ENCODE data around the gene HCK.

The HCK gene

GRCh38 chr20:32083469-32083868 is 31.4 kb downstream of the HCK start:
- Histone ChIP-seq H3K4me3 (ENCODE audit: severe bottlenecking) (no peak overlapping the region), H3K27me3 (ENCODE audit: insufficient read depth, poor library complexity, severe bottlenecking) (peaks cover 27% of the 10 kb centered on the region), H3K27ac (ENCODE audit: poor library complexity, severe bottlenecking) (no peak overlapping the region), H3K4me1 (ENCODE audit: insufficient read depth, poor library complexity, severe bottlenecking) (peaks cover 6% of the 10 kb centered on the region), H3K9me3 (ENCODE audit: severe bottlenecking) (no peaks in the 10 kb centered on the region), H3K36me3 (ENCODE audit: low read depth) (no peaks in the 10 kb centered on the region)
- TF ChIP-seq CTCF (IDR thresholded peaks at IDR 0.05; ENCODE audit: poor library complexity, severe bottlenecking), result no peak
- DNase-seq (ENCODE audit: low spot score) (no peak), ATAC-seq (ENCODE audit: low read depth) (no peak)

- ATAC-seq (ENCODE audit: low read depth) (no peak), DNase-seq (ENCODE audit: low spot score) (no peak)
- Histone ChIP-seq H3K4me1 (ENCODE audit: insufficient read depth, poor library complexity, severe bottlenecking) (peaks cover 5% of the 10 kb centered on the region), H3K27me3 (ENCODE audit: insufficient read depth, poor library complexity, severe bottlenecking) (peaks cover 26% of the 10 kb centered on the region), H3K4me3 (ENCODE audit: severe bottlenecking) (no peak overlapping the region), H3K36me3 (ENCODE audit: low read depth) (no peaks in the 10 kb centered on the region), H3K27ac (ENCODE audit: poor library complexity, severe bottlenecking) (no peak overlapping the region), H3K9me3 (ENCODE audit: severe bottlenecking) (no peaks in the 10 kb centered on the region)
- TF ChIP-seq CTCF (IDR thresholded peaks at IDR 0.05; ENCODE audit: poor library complexity, severe bottlenecking), result no peak
Measured at GRCh38 chr20:32087070-32087469, 35.0 kb downstream of the HCK start.

GRCh38 chr20:32088759-32089158 is 36.7 kb downstream of the HCK start:
- no peaks in the 10 kb centered on the region for H3K4me1 ChIP-seq (ENCODE audit: insufficient read depth, poor library complexity, severe bottlenecking)
- no peak overlapping the region for H3K4me3 ChIP-seq (ENCODE audit: severe bottlenecking)
- no peak overlapping the region for H3K27ac ChIP-seq (ENCODE audit: poor library complexity, severe bottlenecking)
- DNase-seq (ENCODE audit: low spot score) (no peak), ATAC-seq (ENCODE audit: low read depth) (no peak)
- H3K27me3 ChIP-seq (ENCODE audit: insufficient read depth, poor library complexity, severe bottlenecking), result peaks cover 27% of the 10 kb centered on the region
- TF ChIP-seq CTCF (IDR thresholded peaks at IDR 0.05; ENCODE audit: poor library complexity, severe bottlenecking), result no peak
- H3K9me3 ChIP-seq (ENCODE audit: severe bottlenecking), result no peaks in the 10 kb centered on the region
- no peaks in the 10 kb centered on the region for H3K36me3 ChIP-seq (ENCODE audit: low read depth)

GRCh38 chr20:32089637-32090362 is 37.8 kb downstream of the HCK start:
- DNase-seq (ENCODE audit: low spot score), result no peak
- TF ChIP-seq CTCF (IDR thresholded peaks at IDR 0.05; ENCODE audit: poor library complexity, severe bottlenecking), result no peak
- 0 out of 3 replicates have a peak, but pooled peaks have one; percentile 3 for ATAC-seq (ENCODE audit: low read depth)
- no peaks in the 10 kb centered on the region for H3K36me3 ChIP-seq (ENCODE audit: low read depth)
- no peak overlapping the region for H3K27ac ChIP-seq (ENCODE audit: poor library complexity, severe bottlenecking)
- H3K4me1 ChIP-seq (ENCODE audit: insufficient read depth, poor library complexity, severe bottlenecking), result no peaks in the 10 kb centered on the region
- peaks cover 18% of the 10 kb centered on the region for H3K27me3 ChIP-seq (ENCODE audit: insufficient read depth, poor library complexity, severe bottlenecking)
- H3K9me3 ChIP-seq (ENCODE audit: severe bottlenecking), result no peaks in the 10 kb centered on the region
- no peak overlapping the region for H3K4me3 ChIP-seq (ENCODE audit: severe bottlenecking)

- Histone ChIP-seq H3K27ac (ENCODE audit: poor library complexity, severe bottlenecking) (no peak overlapping the region), H3K4me1 (ENCODE audit: insufficient read depth, poor library complexity, severe bottlenecking) (no peaks in the 10 kb centered on the region), H3K4me3 (ENCODE audit: severe bottlenecking) (no peak overlapping the region), H3K27me3 (ENCODE audit: insufficient read depth, poor library complexity, severe bottlenecking) (peaks cover 18% of the 10 kb centered on the region), H3K36me3 (ENCODE audit: low read depth) (no peaks in the 10 kb centered on the region), H3K9me3 (ENCODE audit: severe bottlenecking) (no peaks in the 10 kb centered on the region)
- DNase-seq (ENCODE audit: low spot score) (peak; percentile 89), ATAC-seq (ENCODE audit: low read depth) (peak; percentile 77)
- TF ChIP-seq CTCF (IDR thresholded peaks at IDR 0.05; ENCODE audit: poor library complexity, severe bottlenecking), result peak; percentile 100
Measured at GRCh38 chr20:32091888-32092346, 39.9 kb downstream of the HCK start.

Measured in RWPE2 (cell line).